ENCODE data around the gene RIPOR2.

DNA sequence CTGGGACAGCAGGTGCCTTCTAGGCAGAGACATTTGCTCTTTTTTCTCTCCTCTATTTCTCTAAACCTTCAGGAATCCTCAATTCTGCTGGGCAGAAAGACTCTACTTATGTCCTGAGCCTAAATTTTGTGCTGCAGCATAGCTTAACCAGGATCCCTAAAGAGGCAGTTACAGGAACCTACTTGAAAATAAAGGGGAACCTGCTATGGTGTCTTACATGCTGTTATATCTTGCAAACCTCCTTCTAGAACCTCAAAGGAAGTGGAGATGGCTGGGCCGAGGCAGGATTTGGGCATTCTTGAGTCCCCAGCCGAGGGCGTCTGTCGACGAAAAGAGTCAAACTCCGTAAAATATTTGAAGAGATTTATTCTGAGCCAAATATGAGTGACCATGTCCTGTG lies 178.1 kb downstream of the RIPOR2 start:
- TF ChIP-seq CTCF (IDR thresholded peaks at IDR 0.05), result no peak
- no peak for TF ChIP-seq POLR2A (IDR thresholded peaks at IDR 0.05)
